Germinal center (tissue), 1 donor: ENCODE results near the gene FAM227A.

Experiments used
- DNase-seq: peaks from one replicate; pipeline ENCODE4 v3.0.0; 2012; ENCODE audit warnings: mixed read lengths, low spot score

The FAM227A gene

GRCh38 chr22:38656256-38657044, at the start of gene FAM227A, which contains the start of gene CBY1:
Gene FAM227A (minus strand): TSS chr22:38656392. CDS start chr22:38650168, 6,224 bp downstream.
Gene CBY1 (plus strand): TSS chr22:38656638. CDS start chr22:38668055, 11,417 bp downstream.
- peak; percentile 96 for DNase-seq

DNA sequence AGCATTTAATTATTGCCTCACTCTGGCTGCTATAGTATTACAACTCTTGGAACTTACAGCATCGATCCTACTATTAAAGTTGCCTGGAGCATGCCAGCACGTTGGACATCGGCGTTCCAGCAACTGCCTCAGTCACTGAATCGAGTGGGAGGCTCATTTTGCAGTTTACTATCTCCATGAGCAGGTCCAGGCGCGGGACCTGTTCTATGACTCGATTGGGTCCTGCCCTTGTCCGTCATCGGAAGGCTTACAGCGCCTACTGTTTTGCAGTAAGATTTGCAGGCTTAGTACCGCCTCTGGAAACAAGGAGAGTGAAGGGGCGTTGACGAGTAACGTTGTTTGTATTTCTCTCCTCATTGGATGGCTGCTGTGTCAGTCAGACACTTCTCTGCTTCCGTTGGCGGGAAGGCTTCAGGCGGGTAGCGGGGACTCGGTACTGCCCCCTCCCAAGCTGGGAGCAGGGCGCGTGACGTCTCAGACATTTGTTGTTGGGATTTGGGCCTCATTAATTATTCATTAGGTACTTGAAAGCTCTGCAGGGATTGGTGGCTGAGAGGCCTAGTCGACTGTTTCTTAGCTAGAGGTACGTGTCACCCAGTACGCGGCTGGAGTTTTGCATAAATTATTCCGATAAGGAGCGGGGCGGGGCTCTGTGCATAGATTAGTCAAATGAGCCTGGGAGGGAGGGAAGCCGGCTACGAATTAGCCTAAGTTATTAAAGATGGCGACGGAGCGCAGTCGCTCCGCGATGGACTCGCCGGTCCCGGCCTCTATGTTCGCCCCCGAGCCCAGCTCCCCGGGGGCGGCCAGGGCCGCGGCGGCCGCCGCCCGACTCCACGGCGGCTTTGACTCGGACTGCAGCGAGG, 49.3 kb upstream of the FAM227A start, which contains the start of gene GTPBP1:
Gene GTPBP1 (plus strand): TSS at position 710 of the 866 bp plus-strand sequence. CDS start 12 bp downstream, at position 722.
- DNase-seq, result peak; percentile 98

DNA sequence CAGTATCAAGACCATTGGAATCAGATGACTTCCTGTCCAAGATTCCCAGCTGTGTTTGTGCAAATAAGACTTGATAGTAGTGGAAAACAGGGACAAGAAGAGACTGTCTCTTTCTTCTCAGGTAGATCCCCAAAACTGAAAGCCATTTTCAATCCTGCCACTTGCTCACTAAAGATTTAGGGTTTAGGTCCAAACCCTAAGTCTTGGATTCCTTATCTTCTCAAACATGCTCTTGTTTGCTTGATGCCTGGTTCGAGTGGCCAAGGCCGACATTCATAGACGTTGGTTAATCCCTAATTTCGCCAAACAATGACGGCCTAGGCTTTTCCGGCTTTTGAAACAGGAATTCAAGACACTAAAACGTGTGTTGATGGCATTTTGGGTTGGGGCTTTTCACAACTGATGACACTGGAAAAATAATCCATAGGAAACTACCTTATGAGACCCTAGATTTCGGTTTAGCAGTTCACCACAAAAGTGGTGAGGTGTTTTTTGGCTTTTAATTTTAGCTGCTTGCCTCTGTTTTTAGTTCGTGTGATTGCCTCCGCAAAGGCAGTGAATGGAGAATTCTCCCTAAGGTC, 48.6 kb upstream of the FAM227A start:
- no peak for DNase-seq

DNA sequence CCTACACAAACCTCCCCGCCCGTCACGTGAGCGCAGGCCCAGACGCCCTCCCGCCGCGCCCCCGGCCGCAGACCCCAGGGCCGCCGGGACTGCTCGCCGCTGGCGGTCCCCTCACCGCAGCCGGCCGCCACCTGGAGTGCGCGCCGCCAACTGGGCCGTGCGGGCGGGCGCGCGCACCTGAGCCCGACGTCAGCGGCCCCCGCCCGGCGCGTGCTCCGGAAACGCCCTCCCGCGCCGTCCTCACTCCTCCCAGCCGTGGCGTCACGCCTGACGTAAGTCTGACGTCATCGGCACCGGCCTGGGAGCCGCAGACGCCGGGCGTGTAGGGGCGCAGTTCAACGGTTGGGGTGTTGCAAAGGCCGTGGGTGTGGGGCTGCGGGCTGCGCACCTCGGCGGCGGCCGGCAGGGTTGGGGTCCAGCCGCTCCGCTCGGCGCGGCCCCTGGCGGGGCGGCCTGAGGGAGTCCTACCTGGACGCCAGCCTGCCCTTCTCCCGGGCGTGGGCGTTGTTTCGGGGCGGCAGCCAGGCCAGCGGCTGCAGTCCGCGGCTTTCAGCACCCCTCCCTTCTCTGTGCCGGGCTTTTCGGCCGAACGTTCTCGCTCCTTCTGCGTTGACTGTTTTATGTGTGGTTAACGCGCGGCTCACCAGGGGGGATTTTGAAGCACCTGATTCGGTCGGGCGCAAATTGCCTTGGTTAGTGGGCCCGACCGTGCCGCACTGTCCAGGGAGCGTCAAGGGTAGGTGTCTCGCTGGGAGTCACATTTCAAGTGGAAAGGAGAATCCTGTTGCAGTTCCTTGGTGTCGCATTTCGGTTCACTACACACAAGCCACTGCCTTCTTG, 44.8 kb upstream of the FAM227A start, which contains the start of gene JOSD1:
Gene JOSD1 (minus strand): TSS at position 155 of the 840 bp plus-strand sequence. CDS start 956 bp downstream, outside the sequence.
- peak; percentile 94 for DNase-seq

DNA sequence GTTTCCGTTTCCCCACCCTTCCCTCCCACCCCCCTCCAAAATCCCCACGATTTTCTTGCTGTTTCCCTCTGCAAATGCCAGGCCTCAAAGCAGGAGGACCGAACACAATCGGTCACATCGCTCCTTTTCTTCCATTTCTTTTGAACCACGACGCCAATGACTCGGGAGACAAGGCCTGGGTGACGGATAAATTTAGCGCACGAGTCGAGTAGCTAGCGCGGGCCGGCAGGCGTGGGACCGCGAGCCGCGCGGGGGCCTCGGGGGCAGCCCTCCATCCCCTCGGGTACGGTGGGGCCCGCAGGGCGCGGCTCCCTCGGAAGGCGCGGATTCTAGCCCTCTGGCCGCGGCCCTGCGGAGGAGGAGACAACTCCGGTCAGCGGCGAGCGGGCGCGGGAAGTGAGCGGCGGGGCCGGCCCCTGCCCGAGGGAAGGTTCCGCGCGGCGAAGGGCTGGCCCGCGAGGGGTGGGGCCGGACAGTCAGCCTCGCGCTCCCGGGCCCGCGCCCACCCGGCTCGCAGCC, 44.1 kb upstream of the FAM227A start:
- no peak for DNase-seq

DNA sequence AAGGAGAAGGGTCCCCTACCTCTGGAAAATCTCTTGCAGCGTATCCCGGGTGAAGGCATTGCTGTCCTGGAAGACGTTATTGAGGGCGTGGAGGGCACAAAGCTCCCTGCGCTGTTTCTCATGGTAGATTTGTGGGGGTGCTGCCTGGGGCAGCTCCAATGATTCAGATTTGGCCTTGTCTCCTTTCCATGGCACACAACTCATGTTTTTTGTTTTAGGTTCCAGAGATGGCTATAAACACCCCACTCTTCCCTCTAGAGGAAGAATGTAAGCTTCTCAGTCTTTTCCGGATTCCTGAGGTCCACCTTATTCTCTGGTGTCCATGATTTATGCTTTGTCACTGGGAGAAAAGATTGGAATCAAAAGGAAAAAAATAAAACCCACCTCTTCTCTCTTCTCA, 43.6 kb upstream of the FAM227A start:
- no peak for DNase-seq

- no peak for DNase-seq
Observed at GRCh38 chr22:38699143-38699542, 43.0 kb upstream of the FAM227A start.

DNA sequence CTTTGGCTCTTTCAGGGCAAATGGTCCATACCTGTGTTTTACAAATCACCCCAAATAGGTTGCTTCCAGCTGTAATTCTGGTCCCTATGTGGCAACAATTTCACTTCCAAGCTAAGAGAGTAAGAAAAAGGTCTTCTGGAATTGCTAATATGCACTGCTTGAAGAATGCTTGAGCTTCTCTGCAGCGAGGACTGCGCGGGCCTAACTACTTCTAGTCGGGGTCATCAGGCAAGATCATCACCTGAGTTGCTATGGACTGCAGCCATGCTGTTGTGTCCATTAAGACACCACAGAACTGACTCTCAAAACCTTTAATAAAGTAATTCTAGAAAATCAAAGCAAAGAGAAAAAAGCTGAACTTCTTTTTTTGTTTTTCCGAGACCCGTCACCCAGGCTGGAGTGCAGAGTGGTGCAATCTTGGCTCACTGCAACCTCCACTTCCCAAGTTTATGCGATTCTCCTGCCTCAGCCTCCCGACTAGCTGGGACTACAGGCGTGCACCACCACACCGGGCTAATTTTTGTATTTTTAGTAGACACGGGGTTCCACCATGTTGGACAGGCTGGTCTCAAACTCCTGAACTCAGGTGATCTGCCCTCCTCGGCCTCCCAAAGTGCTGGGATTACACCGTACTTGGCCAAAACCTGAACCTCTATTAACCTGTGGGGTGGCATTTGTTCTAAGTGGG, 42.4 kb upstream of the FAM227A start:
- no peak for DNase-seq

DNA sequence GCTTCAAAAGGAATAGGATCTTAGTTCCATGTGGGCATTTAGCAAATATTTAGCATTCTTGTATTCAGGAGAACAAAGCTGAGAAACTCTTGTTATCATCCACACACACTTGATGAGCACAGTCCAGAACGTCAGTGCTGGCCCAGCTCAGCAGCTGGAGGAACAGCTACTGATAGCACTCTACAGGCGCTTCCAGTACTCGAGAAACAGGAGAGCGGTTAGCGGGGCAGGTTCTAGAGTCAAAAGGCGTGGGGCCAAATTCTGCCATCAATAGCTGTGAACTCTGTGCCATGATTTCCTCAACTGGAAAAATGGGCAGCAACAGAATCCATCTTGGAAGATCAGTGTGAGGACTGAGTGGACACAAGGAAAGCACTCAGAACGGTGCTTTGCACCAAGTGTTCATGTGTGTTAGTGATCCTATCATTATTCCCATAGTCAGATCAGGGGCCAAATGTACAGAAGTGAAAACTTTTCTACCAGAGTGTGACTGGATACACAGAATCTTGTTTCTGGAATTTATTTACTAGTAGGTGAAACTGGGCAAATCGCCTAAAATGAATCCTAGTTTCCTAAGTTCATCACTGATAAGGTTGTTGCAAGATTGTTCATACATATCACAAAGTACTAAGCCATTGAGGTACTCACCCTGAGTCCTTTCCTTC, 41.4 kb upstream of the FAM227A start:
- DNase-seq, result no peak

- no peak for DNase-seq
Observed at GRCh38 chr22:38696606-38697424, 40.6 kb upstream of the FAM227A start.

- no peak for DNase-seq
Observed at GRCh38 chr22:38694940-38695339, 38.7 kb upstream of the FAM227A start.

- DNase-seq, result no peak
Observed at GRCh38 chr22:38694049-38694448, 37.9 kb upstream of the FAM227A start.

DNA sequence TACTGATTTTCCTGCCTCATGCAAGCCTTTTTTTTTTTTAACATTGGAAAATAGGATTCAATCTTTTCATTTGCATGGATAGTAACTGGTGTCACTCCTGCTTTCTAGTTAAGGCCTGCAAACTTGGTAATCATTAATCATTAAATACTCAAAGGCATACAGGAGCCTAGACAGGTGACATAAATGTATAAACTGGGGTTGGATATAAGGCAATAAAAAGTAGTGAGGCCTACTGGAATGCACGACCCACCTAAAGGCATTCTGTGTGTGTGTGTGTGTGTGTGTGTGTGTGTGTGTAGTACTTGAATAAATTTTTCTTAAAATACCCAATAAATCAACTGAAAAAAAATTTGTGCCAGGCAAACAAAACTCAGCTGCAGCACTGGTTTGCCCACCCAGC, 33.5 kb upstream of the FAM227A start:
- no peak for DNase-seq

DNA sequence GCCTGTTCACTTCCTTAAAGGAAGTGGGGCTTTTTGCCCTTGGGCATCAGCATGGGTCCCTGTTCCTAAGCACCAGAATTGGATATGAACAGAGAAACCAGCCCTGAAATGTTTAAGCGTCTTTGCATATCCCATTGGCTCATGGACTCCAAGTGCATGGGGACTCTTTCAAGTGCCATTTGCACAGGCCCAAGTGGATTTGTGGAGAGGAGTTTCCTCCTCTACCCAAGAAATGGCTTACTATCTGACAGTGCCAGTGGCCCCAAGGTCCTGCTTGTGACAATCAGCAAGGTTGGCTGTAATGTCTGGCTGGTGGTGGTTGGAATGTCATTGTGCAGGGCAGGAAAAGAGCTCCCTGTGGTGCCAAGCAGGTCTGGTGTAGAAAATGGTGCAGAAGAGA, 29.6 kb upstream of the FAM227A start:
- DNase-seq, result no peak

DNA sequence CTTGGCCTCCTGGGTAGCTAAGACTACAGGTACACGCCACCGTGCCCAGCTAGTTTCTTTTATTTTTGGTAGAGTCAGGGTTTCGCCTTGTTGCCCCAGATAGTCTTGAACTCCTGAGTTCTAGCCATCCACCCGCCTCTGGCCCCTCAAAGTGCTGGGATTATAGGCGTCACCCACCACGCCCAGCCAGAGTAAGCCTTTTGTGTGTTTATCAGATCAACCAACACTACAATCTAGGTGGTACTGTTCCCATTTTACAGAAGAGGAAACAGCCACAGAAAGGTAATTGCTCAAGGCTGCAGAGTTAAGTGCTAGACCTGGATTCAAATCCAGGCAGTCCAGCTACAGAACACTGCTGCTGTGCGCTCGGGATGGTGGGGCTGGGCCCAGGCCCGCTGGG, 28.7 kb upstream of the FAM227A start:
- no peak for DNase-seq

DNA sequence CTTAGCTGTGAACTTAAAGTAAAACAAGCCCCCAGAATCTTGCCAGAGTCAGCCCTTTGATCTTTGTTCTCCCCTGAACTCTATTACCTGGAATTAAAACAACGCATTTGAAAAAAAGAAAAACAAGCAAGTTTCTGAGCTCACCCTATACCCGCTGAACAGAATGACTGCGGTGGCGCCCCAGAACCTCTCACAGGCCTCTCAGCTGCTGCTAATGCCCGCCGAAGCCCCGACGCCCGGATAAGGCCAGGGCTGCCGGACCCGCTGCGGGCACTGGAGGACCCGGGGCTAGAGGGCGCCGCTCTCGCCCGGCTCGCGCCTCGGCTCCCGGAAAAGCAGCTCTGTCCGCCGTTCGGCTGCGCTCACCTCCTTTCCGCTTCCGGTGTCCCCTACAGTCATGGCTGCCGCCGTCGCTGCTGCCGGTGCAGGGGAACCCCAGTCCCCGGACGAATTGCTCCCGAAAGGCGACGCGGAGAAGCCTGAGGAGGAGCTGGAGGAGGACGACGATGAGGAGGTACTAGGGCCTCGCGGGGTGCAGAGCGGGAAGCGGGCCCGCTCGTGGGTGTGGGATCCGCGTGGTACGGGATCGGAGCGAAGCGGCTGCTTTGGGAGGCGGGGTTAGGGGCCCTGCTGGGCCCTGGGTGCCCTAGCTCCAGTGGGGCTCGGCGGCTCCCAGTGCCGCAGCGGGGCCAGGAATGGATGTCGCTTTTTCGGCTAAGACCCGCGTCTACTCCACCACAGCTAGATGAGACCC, 25.6 kb upstream of the FAM227A start, which contains the start of gene TOMM22:
Gene TOMM22 (plus strand): TSS at position 376 of the 754 bp plus-strand sequence. CDS start 22 bp downstream, at position 398.
- peak; percentile 91 for DNase-seq

- no peak for DNase-seq
Observed at GRCh38 chr22:38675833-38676232, 19.6 kb upstream of the FAM227A start.

DNA sequence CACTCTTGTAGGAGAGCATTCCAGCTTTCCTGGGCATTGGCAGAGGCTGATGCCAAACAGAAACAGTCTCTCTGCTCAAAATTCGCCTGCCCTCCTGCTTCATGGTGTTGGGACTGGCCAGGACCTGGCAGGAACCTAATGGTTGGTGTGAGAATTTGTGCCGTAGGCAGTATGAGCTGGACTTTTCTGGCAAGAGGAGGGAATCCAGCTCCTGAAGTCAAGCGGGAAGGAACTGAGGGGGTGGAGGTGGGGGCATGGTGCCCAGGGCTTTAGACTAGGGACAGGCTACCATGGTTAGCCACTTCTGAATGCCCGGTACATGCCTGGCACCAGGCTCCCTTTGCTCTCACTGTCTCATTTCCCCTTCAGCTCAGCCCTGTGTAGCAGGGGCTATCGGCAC, 18.7 kb upstream of the FAM227A start:
- no peak for DNase-seq
